Liver (tissue), 9 donors: Measurements from ENCODE around the gene ZFP64. TPM values are rescaled to one million over a fixed set of nuclear protein-coding genes. Genes with fewer than 3 reads are reported as not detected.

Experiments used
- DNase-seq: peaks from one replicate; pipeline ENCODE4 v3.0.0-alpha.2; 2017; ENCODE audit warnings: low spot score
- H3K27ac ChIP-seq, 2 donors: one replicate each; pipeline ENCODE4 v1.7.0; 2013; ENCODE audit warnings: inconsistent platforms in 2 of 2, low read length in 2 of 2, control low read depth in 1 of 2, low read depth in 1 of 2, mild to moderate bottlenecking in 1 of 2
- H3K27me3 ChIP-seq, 4 donors: one replicate each; pipeline versions ENCODE4 v1.6.1 to v1.7.0; 2013; ENCODE audit warnings: low read length in 3 of 4, inconsistent platforms in 1 of 4, mild to moderate bottlenecking in 1 of 4, moderate library complexity in 1 of 4; ENCODE audit not compliant: control insufficient read depth in 4 of 4, insufficient read depth in 4 of 4
- H3K36me3 ChIP-seq, 4 donors: one replicate each; pipeline versions ENCODE4 v1.6.1 to v1.7.0; 2013; ENCODE audit warnings: low read length in 3 of 4, mild to moderate bottlenecking in 3 of 4, low read depth in 1 of 4, moderate library complexity in 1 of 4; ENCODE audit not compliant: control insufficient read depth in 4 of 4, insufficient read depth in 3 of 4
- H3K4me1 ChIP-seq, 4 donors: one replicate each; pipeline versions ENCODE4 v1.6.1 to v1.7.0; 2013; ENCODE audit warnings: low read length in 3 of 4, mild to moderate bottlenecking in 3 of 4, moderate library complexity in 1 of 4; ENCODE audit not compliant: control insufficient read depth in 4 of 4, insufficient read depth in 4 of 4
- H3K4me3 ChIP-seq, 3 donors: one replicate each; pipeline versions ENCODE4 v1.6.1 to v1.7.0; 2013; ENCODE audit warnings: low read length in 3 of 3, control low read depth in 1 of 3, low read depth in 1 of 3, mild to moderate bottlenecking in 1 of 3
- H3K9ac ChIP-seq, 2 donors: one replicate each; pipeline ENCODE4 v1.7.0; 2013; ENCODE audit warnings: low read length in 2 of 2, mild to moderate bottlenecking in 2 of 2, moderate library complexity in 2 of 2, control low read depth in 1 of 2, low read depth in 1 of 2
- H3K9me3 ChIP-seq, 4 donors: one replicate each; pipeline versions ENCODE4 v1.6.1 to v1.7.0; 2013; ENCODE audit warnings: low read length in 3 of 4; ENCODE audit not compliant: control insufficient read depth in 4 of 4
- ATF3 ChIP-seq: IDR thresholded peaks from 2 replicates; pipeline ENCODE4 v1.6.1; 2016; ENCODE audit warnings: antibody characterized with exemption
- CTCF ChIP-seq: fragments of 150-350 bp; IDR thresholded peaks from 2 replicates; pipeline ENCODE4 v1.5.1; 2017; ENCODE audit warnings: improper control_type of control experiment, low read depth, low read length; ENCODE audit not compliant: missing input control
- EGR1 ChIP-seq, 2 donors: IDR thresholded peaks; 2 replicates each; pipeline ENCODE4 v1.6.1; 2016 to 2018; ENCODE audit warnings: antibody characterized with exemption in 2 of 2, low read depth in 2 of 2
- FOXA1 ChIP-seq: IDR thresholded peaks from 2 replicates; pipeline ENCODE4 v1.6.1; 2016; ENCODE audit warnings: antibody characterized with exemption
- FOXA2 ChIP-seq: IDR thresholded peaks from 2 replicates; pipeline ENCODE4 v1.6.1; 2016; ENCODE audit warnings: antibody characterized with exemption
- GABPA ChIP-seq, 2 donors: IDR thresholded peaks in 1 of 2; conservative IDR thresholded peaks in 1 of 2; 2 replicates each; pipeline ENCODE4 v1.6.1; 2016; ENCODE audit warnings: antibody characterized with exemption in 2 of 2, mild to moderate bottlenecking in 1 of 2, moderate library complexity in 1 of 2
- HNF4A ChIP-seq, 2 donors: conservative IDR thresholded peaks; 2 replicates each; pipeline ENCODE4 v1.6.1; 2016; ENCODE audit warnings: antibody characterized with exemption in 2 of 2, mild to moderate bottlenecking in 2 of 2
- HNF4G ChIP-seq: IDR thresholded peaks from 2 replicates; pipeline ENCODE4 v1.6.1; 2016; ENCODE audit warnings: antibody characterized with exemption
- JUND ChIP-seq, 2 donors: IDR thresholded peaks; 2 replicates each; pipeline ENCODE4 v1.6.1; 2016; ENCODE audit warnings: antibody characterized with exemption in 2 of 2
- NR2F2 ChIP-seq: IDR thresholded peaks from 2 replicates; pipeline ENCODE4 v1.6.1; 2016; ENCODE audit warnings: antibody characterized with exemption
- RAD21 ChIP-seq, 2 donors: IDR thresholded peaks; 2 replicates each; pipeline ENCODE4 v1.6.1; 2016; ENCODE audit warnings: antibody characterized with exemption in 2 of 2, mild to moderate bottlenecking in 2 of 2
- RXRA ChIP-seq, 2 donors: IDR thresholded peaks; 2 replicates each; pipeline ENCODE4 v1.6.1; 2017 to 2018; ENCODE audit warnings: antibody characterized with exemption in 2 of 2, mild to moderate bottlenecking in 1 of 2
- SP1 ChIP-seq: IDR thresholded peaks from 2 replicates; pipeline ENCODE4 v1.6.1; 2018; ENCODE audit warnings: antibody characterized with exemption, mild to moderate bottlenecking
- TAF1 ChIP-seq: conservative IDR thresholded peaks from 2 replicates; pipeline ENCODE4 v1.6.1; 2016; ENCODE audit warnings: antibody characterized with exemption, mild to moderate bottlenecking
- YY1 ChIP-seq: IDR thresholded peaks from 2 replicates; pipeline ENCODE4 v1.6.1; 2016; ENCODE audit warnings: antibody characterized with exemption, mild to moderate bottlenecking
- WGBS: extraction: QIAGEN DNeasy Blood & Tissue Kit; methylation state at CpG from one replicate; pipeline ENCODE4 v1.1.7; 2013; 5-methylcytosine and 5-hydroxymethylcytosine counted together
- polyA plus RNA-seq, 2 donors: library from polyadenylated mRNA; stranded (reverse) in 1 of 2; unstranded in 1 of 2; fragments of 200-250 nt in 1 of 2; fragments of >200 nt in 1 of 2; fragmentation: Nextera tagmentation in 1 of 2; extraction: Ambion mirVana in 1 of 2; gene quantifications; one replicate each; pipeline versions ENCODE4 v1.2.1 to v1.2.3, GENCODE V29; 2013 to 2015
- total RNA-seq, 2 donors: library from RNA; depleted of rRNA; stranded (reverse); fragments of >200 nt; gene quantifications; one replicate each; pipeline ENCODE4 v1.2.3, GENCODE V29; 2014
- TF ChIP-seq, protein P1 (sequence below): IDR thresholded peaks from 2 replicates; pipeline ENCODE4 v1.6.1; 2016; ENCODE audit warnings: antibody characterized with exemption
- TF ChIP-seq, protein P2 (sequence below): IDR thresholded peaks from 2 replicates; pipeline ENCODE4 v1.6.1; 2016; ENCODE audit warnings: antibody characterized with exemption, mild to moderate bottlenecking
- TF ChIP-seq, protein P3 (sequence below): IDR thresholded peaks from 2 replicates; pipeline ENCODE4 v1.6.1; 2016; ENCODE audit warnings: antibody characterized with exemption
- donor health status: healthy.
- donor health status: healthy.
- donor health status: healthy.
- donor health status: healthy.
- donor health status: healthy.

Gene ZFP64
- total and polyA plus RNA-seq, 4 donors = 3.2 to 6.3 (median 4.9) TPM

- 85% methylated on average over 2 of the region's 2 CpGs for WGBS
- H3K4me3 ChIP-seq = no peak overlapping the region
- H3K9ac ChIP-seq = no peak overlapping the region
- H3K4me1 ChIP-seq = no peaks in the 10 kb centered on the region
- DNase-seq = no peak
- no peak for TF ChIP-seq ATF3
- TF ChIP-seq RXRA (IDR thresholded peaks at IDR 0.05) = no peak
- no peak for TF ChIP-seq CTCF
- no peak for TF ChIP-seq TAF1
- TF ChIP-seq SP1 = no peak
- TF ChIP-seq JUND (IDR thresholded peaks at IDR 0.05) = no peak
- TF ChIP-seq, protein P1, sequence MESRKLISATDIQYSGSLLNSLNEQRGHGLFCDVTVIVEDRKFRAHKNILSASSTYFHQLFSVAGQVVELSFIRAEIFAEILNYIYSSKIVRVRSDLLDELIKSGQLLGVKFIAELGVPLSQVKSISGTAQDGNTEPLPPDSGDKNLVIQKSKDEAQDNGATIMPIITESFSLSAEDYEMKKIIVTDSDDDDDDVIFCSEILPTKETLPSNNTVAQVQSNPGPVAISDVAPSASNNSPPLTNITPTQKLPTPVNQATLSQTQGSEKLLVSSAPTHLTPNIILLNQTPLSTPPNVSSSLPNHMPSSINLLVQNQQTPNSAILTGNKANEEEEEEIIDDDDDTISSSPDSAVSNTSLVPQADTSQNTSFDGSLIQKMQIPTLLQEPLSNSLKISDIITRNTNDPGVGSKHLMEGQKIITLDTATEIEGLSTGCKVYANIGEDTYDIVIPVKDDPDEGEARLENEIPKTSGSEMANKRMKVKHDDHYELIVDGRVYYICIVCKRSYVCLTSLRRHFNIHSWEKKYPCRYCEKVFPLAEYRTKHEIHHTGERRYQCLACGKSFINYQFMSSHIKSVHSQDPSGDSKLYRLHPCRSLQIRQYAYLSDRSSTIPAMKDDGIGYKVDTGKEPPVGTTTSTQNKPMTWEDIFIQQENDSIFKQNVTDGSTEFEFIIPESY = no peak
- no peak for TF ChIP-seq HNF4A (conservative IDR thresholded peaks at IDR 0.05)
- TF ChIP-seq FOXA1 = no peak
- TF ChIP-seq HNF4G = no peak
- TF ChIP-seq FOXA2 = no peak
- no peak for TF ChIP-seq NR2F2
- TF ChIP-seq, protein P2, sequence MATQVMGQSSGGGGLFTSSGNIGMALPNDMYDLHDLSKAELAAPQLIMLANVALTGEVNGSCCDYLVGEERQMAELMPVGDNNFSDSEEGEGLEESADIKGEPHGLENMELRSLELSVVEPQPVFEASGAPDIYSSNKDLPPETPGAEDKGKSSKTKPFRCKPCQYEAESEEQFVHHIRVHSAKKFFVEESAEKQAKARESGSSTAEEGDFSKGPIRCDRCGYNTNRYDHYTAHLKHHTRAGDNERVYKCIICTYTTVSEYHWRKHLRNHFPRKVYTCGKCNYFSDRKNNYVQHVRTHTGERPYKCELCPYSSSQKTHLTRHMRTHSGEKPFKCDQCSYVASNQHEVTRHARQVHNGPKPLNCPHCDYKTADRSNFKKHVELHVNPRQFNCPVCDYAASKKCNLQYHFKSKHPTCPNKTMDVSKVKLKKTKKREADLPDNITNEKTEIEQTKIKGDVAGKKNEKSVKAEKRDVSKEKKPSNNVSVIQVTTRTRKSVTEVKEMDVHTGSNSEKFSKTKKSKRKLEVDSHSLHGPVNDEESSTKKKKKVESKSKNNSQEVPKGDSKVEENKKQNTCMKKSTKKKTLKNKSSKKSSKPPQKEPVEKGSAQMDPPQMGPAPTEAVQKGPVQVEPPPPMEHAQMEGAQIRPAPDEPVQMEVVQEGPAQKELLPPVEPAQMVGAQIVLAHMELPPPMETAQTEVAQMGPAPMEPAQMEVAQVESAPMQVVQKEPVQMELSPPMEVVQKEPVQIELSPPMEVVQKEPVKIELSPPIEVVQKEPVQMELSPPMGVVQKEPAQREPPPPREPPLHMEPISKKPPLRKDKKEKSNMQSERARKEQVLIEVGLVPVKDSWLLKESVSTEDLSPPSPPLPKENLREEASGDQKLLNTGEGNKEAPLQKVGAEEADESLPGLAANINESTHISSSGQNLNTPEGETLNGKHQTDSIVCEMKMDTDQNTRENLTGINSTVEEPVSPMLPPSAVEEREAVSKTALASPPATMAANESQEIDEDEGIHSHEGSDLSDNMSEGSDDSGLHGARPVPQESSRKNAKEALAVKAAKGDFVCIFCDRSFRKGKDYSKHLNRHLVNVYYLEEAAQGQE = no peak
- no peak for TF ChIP-seq GABPA (IDR thresholded peaks at IDR 0.05 in 1 of 2, conservative IDR thresholded peaks at IDR 0.05 in 1 of 2)
- no peak for TF ChIP-seq RAD21 (IDR thresholded peaks at IDR 0.05)
- no peak for TF ChIP-seq YY1
- TF ChIP-seq, protein P3, sequence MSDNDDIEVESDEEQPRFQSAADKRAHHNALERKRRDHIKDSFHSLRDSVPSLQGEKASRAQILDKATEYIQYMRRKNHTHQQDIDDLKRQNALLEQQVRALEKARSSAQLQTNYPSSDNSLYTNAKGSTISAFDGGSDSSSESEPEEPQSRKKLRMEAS = no peak
- no peaks in the 10 kb centered on the region for H3K27me3 ChIP-seq
- H3K36me3 ChIP-seq = no peaks in the 10 kb centered on the region
- no peak overlapping the region for H3K27ac ChIP-seq
- no peaks in the 10 kb centered on the region for H3K9me3 ChIP-seq
These were observed 48.3 kb downstream of the ZFP64 start for GRCh38 chr20:52143277-52143676.

GRCh38 chr20:52142757-52143156 lies 48.8 kb downstream of the ZFP64 start:
- H3K4me3 ChIP-seq = no peak overlapping the region
- no peaks in the 10 kb centered on the region for H3K9me3 ChIP-seq
- 95% methylated on average over 2 of the region's 2 CpGs for WGBS
- no peaks in the 10 kb centered on the region for H3K36me3 ChIP-seq
- TF ChIP-seq FOXA1 = no peak
- no peak for TF ChIP-seq RAD21 (IDR thresholded peaks at IDR 0.05)
- no peak for TF ChIP-seq GABPA (IDR thresholded peaks at IDR 0.05 in 1 of 2, conservative IDR thresholded peaks at IDR 0.05 in 1 of 2)
- TF ChIP-seq, protein P3 = no peak
- TF ChIP-seq CTCF = no peak
- TF ChIP-seq, protein P1 = no peak
- TF ChIP-seq HNF4G = no peak
- no peak for TF ChIP-seq SP1
- no peak for TF ChIP-seq FOXA2
- no peak for TF ChIP-seq ATF3
- no peak for TF ChIP-seq NR2F2
- TF ChIP-seq RXRA (IDR thresholded peaks at IDR 0.05) = no peak
- no peak for TF ChIP-seq EGR1 (IDR thresholded peaks at IDR 0.05; ENCODE audit: low read depth in 2 of 2)
- TF ChIP-seq JUND (IDR thresholded peaks at IDR 0.05) = no peak
- H3K27ac ChIP-seq = no peak overlapping the region
- H3K4me1 ChIP-seq = no peaks in the 10 kb centered on the region
- no peak for DNase-seq
- H3K27me3 ChIP-seq = no peaks in the 10 kb centered on the region
- H3K9ac ChIP-seq = no peak overlapping the region
